Aorta (tissue), 5 donors: ENCODE measurements around the gene PDIA2. TPM values are rescaled to one million over a fixed set of nuclear protein-coding genes. Genes with fewer than 3 reads are reported as not detected.

Experiments used
- ATAC-seq: fragments of 200-7000 bp; cut with Tn5 transposase; one replicate; pipeline ENCODE4 v1.9.1; 2022; ENCODE audit warnings: moderate library complexity; ENCODE audit not compliant: low FRiP score
- DNase-seq, 2 donors: peaks; one replicate each; pipeline ENCODE4 v3.0.0-alpha.2; 2020
- H3K27ac ChIP-seq, 2 donors: one replicate each; pipeline ENCODE4 v1.5.1; 2013; ENCODE audit warnings: low read length in 2 of 2, mild to moderate bottlenecking in 2 of 2, moderate library complexity in 2 of 2, control low read depth in 1 of 2, inconsistent platforms in 1 of 2, low read depth in 1 of 2
- H3K27me3 ChIP-seq, 2 donors: one replicate each; pipeline ENCODE4 v1.6.1; 2013; ENCODE audit warnings: control low read depth in 1 of 2, low read length in 1 of 2, mild to moderate bottlenecking in 1 of 2, moderate library complexity in 1 of 2; ENCODE audit not compliant: insufficient read depth in 2 of 2, control insufficient read depth in 1 of 2
- H3K36me3 ChIP-seq, 2 donors: one replicate each; pipeline ENCODE4 v1.6.1; 2013; ENCODE audit warnings: control low read depth in 1 of 2, low read length in 1 of 2, mild to moderate bottlenecking in 1 of 2; ENCODE audit not compliant: insufficient read depth in 2 of 2, control insufficient read depth in 1 of 2
- H3K4me1 ChIP-seq, 2 donors: one replicate each; pipeline ENCODE4 v1.6.1; 2013; ENCODE audit warnings: low read length in 2 of 2, control low read depth in 1 of 2, mild to moderate bottlenecking in 1 of 2, moderate library complexity in 1 of 2; ENCODE audit not compliant: insufficient read depth in 2 of 2, control insufficient read depth in 1 of 2
- H3K4me3 ChIP-seq, 2 donors: one replicate each; pipeline ENCODE4 v1.5.1; 2013; ENCODE audit warnings: low read length in 2 of 2, control low read depth in 1 of 2, mild to moderate bottlenecking in 1 of 2
- H3K9me3 ChIP-seq: one replicate; pipeline ENCODE4 v1.6.1; 2013; ENCODE audit warnings: mild to moderate bottlenecking, low read length; ENCODE audit not compliant: control insufficient read depth
- WGBS, 2 donors: extraction: QIAGEN DNeasy Blood & Tissue Kit; methylation state at CpG; one replicate each; pipeline ENCODE4 v1.1.7; 2013; 5-methylcytosine and 5-hydroxymethylcytosine counted together
- intact Hi-C, 2 donors: fragments of 100-400 bp; cut with DNase I; formaldehyde crosslinking; loops; one replicate each; pipeline versions ENCODE4 v1.14.2 to v1.15.0; 2022
- polyA plus RNA-seq, 2 donors: library from polyadenylated mRNA; stranded (reverse); fragments of 200-250 nt; gene quantifications; one replicate each; pipeline ENCODE4 v1.2.3, GENCODE V29; 2013
- total RNA-seq, 2 donors: library from RNA; stranded (reverse); fragmentation: NEBNext Ultra II Directional; extraction: Animal tissue kit (Norgen Biotek cat#: 25700); gene quantifications; one replicate each; pipeline ENCODE4 v1.2.1, GENCODE V29; 2021
- donor health status: healthy with polysubstance abuse.
- donor health status: Bipolar disorder and iron deficiency.
- donor health status: DM: no; HTN: no; CAD: no.
- donor health status: DM: no; HTN: no; CAD: no.
- donor health status: DM: yes; HTN: yes; CAD: no.

The PDIA2 gene
- total and polyA plus RNA-seq, 4 donors = 1.6 to 6.3 (median 5.3) TPM; not detected in 1

DNA sequence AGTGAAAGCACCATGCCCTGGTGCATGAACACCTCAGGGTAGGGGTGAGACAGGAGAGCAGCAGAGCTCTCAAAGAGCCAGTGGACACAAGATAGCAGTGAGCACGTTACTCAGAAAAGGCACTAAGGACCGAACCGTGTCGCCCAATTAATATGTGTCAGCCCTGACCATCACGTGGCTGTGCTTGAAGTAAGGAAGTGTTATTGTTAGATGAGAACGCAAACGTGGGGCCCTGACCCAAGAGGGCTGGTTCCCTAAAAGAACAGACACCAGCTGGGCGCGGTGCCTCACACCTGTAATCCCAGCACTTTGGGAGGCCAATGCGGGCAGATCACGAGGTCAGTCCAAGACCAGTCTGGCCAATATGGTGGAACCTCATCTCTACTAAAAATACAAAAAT is 53.3 kb downstream of the PDIA2 start:
- H3K4me3 ChIP-seq = no peak overlapping the region
- 90 to 92% methylated on average over 11 of the region's 11 CpGs for WGBS, 2 donors
- H3K27me3 ChIP-seq = no peaks in the 10 kb centered on the region
- no peak for ATAC-seq
- no peak overlapping the region for H3K27ac ChIP-seq
- DNase-seq = no peak
- H3K9me3 ChIP-seq = no peaks in the 10 kb centered on the region
- H3K4me1 ChIP-seq = no peaks in the 10 kb centered on the region
- intact Hi-C loops = loop anchor here in 1 of 2 donors (10.0 kb wide), 1 partner anchor 91 kb away; no protein-coding TSS in a partner anchor
- no peaks in the 10 kb centered on the region for H3K36me3 ChIP-seq

Other genes starting within 250 kb of the PDIA2 start
- gene POLR3K, start 229.6 kb upstream of the PDIA2 start, total RNA-seq = 1 to 10 TPM; 6.0 to 6.1 TPM
- 10 to 100 TPM in 1 of 2 donors, 1 to 10 TPM in 1; 8.5 to 10.9 TPM for gene POLR3K, start 229.6 kb upstream of the PDIA2 start, polyA plus RNA-seq
- gene SNRNP25, start 229.3 kb upstream of the PDIA2 start, total RNA-seq = 10 to 100 TPM; 10.7 to 11.1 TPM
- gene SNRNP25, start 229.3 kb upstream of the PDIA2 start, polyA plus RNA-seq = 10 to 100 TPM; 18.5 to 32.2 TPM
- gene RHBDF1, start 210.5 kb upstream of the PDIA2 start, total RNA-seq = 10 to 100 TPM; 79.2 to 91.0 TPM
- gene RHBDF1, start 210.5 kb upstream of the PDIA2 start, polyA plus RNA-seq = 100 to 1,000 TPM in 1 of 2 donors, 10 to 100 TPM in 1; 23.7 to 215 TPM
- 10 to 100 TPM; 56.2 to 59.5 TPM for gene MPG, start 204.9 kb upstream of the PDIA2 start, total RNA-seq
- gene MPG, start 204.9 kb upstream of the PDIA2 start, polyA plus RNA-seq = 100 to 1,000 TPM in 1 of 2 donors, 10 to 100 TPM in 1; 88.7 to 213 TPM
- 10 to 100 TPM; 13.4 to 29.0 TPM for gene NPRL3, start 144.5 kb upstream of the PDIA2 start, total RNA-seq
- 10 to 100 TPM in 1 of 2 donors, 1 to 10 TPM in 1; 5.8 to 16.3 TPM for gene NPRL3, start 144.5 kb upstream of the PDIA2 start, polyA plus RNA-seq
- gene HBZ, start 130.5 kb upstream of the PDIA2 start, total RNA-seq = not detected
- gene HBZ, start 130.5 kb upstream of the PDIA2 start, polyA plus RNA-seq = not detected
- gene HBM, start 117.2 kb upstream of the PDIA2 start, total RNA-seq = 1 to 10 TPM in 1 of 2 donors, not detected in 1; 3.1 TPM
- not detected for gene HBM, start 117.2 kb upstream of the PDIA2 start, polyA plus RNA-seq
- 1,000 to 10,000 TPM in 1 of 2 donors, 100 to 1,000 TPM in 1; 448 to 1,265 TPM for gene HBA2, start 110.3 kb upstream of the PDIA2 start, total RNA-seq
- gene HBA2, start 110.3 kb upstream of the PDIA2 start, polyA plus RNA-seq = 10 to 100 TPM; 30.6 to 35.8 TPM
- gene HBA1, start 106.5 kb upstream of the PDIA2 start, total RNA-seq = 1,000 to 10,000 TPM in 1 of 2 donors, 100 to 1,000 TPM in 1; 559 to 1,337 TPM
- gene HBA1, start 106.5 kb upstream of the PDIA2 start, polyA plus RNA-seq = 1 to 10 TPM in 1 of 2 donors, not detected in 1; 8.0 TPM
- not detected for gene HBQ1, start 102.7 kb upstream of the PDIA2 start, total RNA-seq
- gene HBQ1, start 102.7 kb upstream of the PDIA2 start, polyA plus RNA-seq = not detected
- gene LUC7L, start 53.7 kb upstream of the PDIA2 start, total RNA-seq = 10 to 100 TPM; 69.5 to 98.5 TPM
- 100 to 1,000 TPM in 1 of 2 donors, 10 to 100 TPM in 1; 28.4 to 346 TPM for gene LUC7L, start 53.7 kb upstream of the PDIA2 start, polyA plus RNA-seq
- 10 to 100 TPM; 58.0 to 60.7 TPM for gene FAM234A, start 48.3 kb upstream of the PDIA2 start, total RNA-seq
- 10 to 100 TPM; 32.2 to 53.0 TPM for gene FAM234A, start 48.3 kb upstream of the PDIA2 start, polyA plus RNA-seq
- gene RGS11, start 7.2 kb upstream of the PDIA2 start, total RNA-seq = 10 to 100 TPM in 1 of 2 donors, 1 to 10 TPM in 1; 3.3 to 35.2 TPM
- 10 to 100 TPM in 1 of 2 donors, 1 to 10 TPM in 1; 5.4 to 76.5 TPM for gene RGS11, start 7.2 kb upstream of the PDIA2 start, polyA plus RNA-seq
- gene ARHGDIG, start 2.6 kb upstream of the PDIA2 start, total RNA-seq = 1 to 10 TPM in 1 of 2 donors, not detected in 1; 3.1 TPM
- under 1 TPM in 1 of 2 donors, not detected in 1; 0.75 TPM for gene ARHGDIG, start 2.6 kb upstream of the PDIA2 start, polyA plus RNA-seq
- 10 to 100 TPM; 17.0 to 19.8 TPM for gene AXIN1, start 69.6 kb downstream of the PDIA2 start, total RNA-seq
- 10 to 100 TPM in 1 of 2 donors, 1 to 10 TPM in 1; 9.1 to 14.2 TPM for gene AXIN1, start 69.6 kb downstream of the PDIA2 start, polyA plus RNA-seq
- gene MRPL28, start 87.4 kb downstream of the PDIA2 start, total RNA-seq = 10 to 100 TPM; 35.5 to 38.0 TPM
- 100 to 1,000 TPM in 1 of 2 donors, 10 to 100 TPM in 1; 42.6 to 107 TPM for gene MRPL28, start 87.4 kb downstream of the PDIA2 start, polyA plus RNA-seq
- 10 to 100 TPM; 38.9 to 39.0 TPM for gene PGAP6, start 98.8 kb downstream of the PDIA2 start, total RNA-seq
- 10 to 100 TPM; 27.4 to 41.4 TPM for gene PGAP6, start 98.8 kb downstream of the PDIA2 start, polyA plus RNA-seq
- 10 to 100 TPM; 65.6 to 81.9 TPM for gene NME4, start 114.0 kb downstream of the PDIA2 start, total RNA-seq
- 100 to 1,000 TPM in 1 of 2 donors, 10 to 100 TPM in 1; 95.5 to 128 TPM for gene NME4, start 114.0 kb downstream of the PDIA2 start, polyA plus RNA-seq
- gene DECR2, start 118.7 kb downstream of the PDIA2 start, total RNA-seq = 10 to 100 TPM; 10.9 to 15.9 TPM
- 10 to 100 TPM; 16.2 to 21.8 TPM for gene DECR2, start 118.7 kb downstream of the PDIA2 start, polyA plus RNA-seq
- 10 to 100 TPM; 60.5 to 63.3 TPM for gene RAB11FIP3, start 142.5 kb downstream of the PDIA2 start, total RNA-seq
- gene RAB11FIP3, start 142.5 kb downstream of the PDIA2 start, polyA plus RNA-seq = 10 to 100 TPM; 22.0 to 68.8 TPM
- gene CAPN15, start 244.5 kb downstream of the PDIA2 start, total RNA-seq = 10 to 100 TPM; 27.9 to 33.9 TPM
- gene CAPN15, start 244.5 kb downstream of the PDIA2 start, polyA plus RNA-seq = 10 to 100 TPM; 15.3 to 24.1 TPM